Right lung (tissue), 5 donors: ENCODE measurements around the gene RAD51B. TPM values are rescaled to one million over a fixed set of nuclear protein-coding genes. Genes with fewer than 3 reads are reported as not detected.
A peak's percentile ranks its signal among the peaks of the same experiment; 100 is the strongest.
"Not testable (repeated sequence)": the region's sequence is repeated elsewhere in the genome, so short reads cannot be mapped to it uniquely, and the experiment has no call there.

Experiments
- DNase-seq, 2 donors: peaks; one replicate each; pipeline ENCODE4 v3.0.0-alpha.2; 2013
- polyA plus RNA-seq, 5 donors: library from polyadenylated mRNA; unstranded; fragments of 120-200 nt; gene quantifications; one replicate each; pipeline versions ENCODE4 v1.2.1 to v1.2.3, GENCODE V29; 2013; ENCODE audit warnings: inconsistent platforms in 1 of 5, low replicate concordance in 1 of 5; ENCODE audit not compliant: insufficient read length in 5 of 5, insufficient read depth in 1 of 5

Gene RAD51B
- polyA plus RNA-seq, 5 donors, result 8.1 to 15.5 (median 11.8) TPM

DNA sequence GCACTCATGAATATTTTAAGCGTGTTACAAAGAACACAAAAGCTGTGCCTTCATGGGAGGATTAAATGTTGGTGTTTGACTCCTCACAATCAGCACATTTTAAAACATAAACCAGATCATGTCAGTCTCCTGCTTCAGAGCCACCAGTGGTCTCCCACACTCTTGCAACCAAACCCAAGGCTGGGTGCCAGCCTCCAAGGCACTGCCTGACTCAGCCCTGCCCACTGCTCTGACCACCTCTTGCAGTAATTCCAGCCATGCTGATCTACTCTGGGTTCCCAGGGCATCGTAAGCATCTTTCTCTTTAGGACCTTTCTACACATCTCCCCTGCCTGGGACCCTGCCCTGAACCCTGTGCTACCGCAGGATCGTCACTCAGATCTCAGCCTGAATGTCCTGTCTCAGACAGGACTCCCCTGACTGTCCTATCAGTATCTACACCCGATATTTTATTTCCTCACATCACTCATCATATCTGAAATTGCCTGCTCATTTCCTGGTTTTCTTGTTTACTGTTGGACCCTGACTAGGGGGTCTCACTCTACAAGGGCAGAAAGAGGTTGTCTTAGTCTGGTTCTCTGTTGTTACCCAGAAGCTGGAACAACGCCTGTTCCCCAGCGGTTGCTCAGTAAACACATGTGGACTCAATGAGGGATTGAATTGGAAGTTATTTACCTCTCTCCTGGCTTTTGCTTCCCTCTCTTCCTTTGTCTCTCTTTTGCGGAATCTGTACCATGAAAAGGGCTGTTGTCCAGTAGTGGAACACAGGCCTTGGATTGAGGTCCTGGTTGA lies 449.8 kb downstream of the RAD51B start:
- DNase-seq, result no peak

DNA sequence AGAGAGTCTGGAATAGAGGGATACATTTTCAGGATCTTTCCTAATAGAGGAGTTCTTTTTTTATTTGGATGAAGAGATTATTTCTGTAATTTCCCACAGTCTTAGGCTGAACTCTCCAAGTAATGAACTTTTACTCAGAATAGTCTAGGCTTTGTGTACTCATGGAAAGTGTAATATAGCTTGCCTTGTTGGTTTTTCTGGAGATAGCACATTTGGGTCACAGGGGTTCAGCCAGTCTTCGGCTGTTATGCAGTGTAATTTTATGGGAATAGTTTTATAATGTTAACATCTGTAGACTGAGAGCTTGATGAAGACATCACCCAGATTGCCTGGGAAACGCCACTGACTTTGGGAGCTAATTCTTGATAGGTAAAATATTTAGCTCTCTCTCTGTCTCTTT lies 450.8 kb downstream of the RAD51B start:
- DNase-seq, result peak; percentile 88 to 90

DNA sequence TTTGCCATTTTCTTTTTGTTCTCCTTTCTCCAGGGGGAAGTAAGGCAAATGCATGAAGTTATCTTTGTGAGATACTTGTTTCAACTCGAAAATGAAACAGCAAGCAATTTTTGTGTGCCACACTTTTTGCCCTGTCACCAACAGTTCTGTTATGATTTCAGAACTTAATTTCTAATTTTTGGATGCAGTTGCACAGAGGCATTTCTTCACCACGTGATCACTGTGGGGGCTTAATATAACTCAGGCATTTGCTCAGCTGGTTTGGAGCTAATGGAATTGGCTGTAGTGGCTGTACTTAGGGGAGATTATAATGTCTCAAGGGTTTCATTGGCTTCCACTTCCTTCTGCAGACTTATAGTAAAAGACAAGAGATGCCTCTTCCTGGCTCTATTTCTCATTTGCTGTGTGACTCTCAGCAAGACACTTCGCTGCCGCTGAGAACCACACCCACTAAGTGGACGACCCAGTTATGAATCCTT lies 452.4 kb downstream of the RAD51B start:
- no peak for DNase-seq

DNA sequence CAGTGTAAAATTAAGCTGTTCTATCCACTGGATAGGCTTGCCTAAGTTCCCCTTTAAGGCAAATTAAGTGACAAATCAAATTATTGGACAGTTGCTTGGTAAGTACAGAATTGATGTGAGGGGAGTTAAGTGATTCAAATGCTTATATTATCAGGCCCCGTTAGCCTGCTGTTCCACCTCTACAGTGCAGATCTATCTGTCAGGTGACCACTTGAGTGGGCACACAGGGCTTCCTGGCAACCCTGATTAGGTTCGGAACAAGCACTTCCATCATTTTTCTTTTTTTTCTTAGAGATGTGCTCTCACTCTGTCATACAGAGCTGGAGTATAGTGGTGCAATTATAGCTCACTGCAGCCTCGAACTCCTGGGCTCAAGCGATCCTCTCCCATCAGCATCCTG lies 453.8 kb downstream of the RAD51B start:
- no peak for DNase-seq

DNA sequence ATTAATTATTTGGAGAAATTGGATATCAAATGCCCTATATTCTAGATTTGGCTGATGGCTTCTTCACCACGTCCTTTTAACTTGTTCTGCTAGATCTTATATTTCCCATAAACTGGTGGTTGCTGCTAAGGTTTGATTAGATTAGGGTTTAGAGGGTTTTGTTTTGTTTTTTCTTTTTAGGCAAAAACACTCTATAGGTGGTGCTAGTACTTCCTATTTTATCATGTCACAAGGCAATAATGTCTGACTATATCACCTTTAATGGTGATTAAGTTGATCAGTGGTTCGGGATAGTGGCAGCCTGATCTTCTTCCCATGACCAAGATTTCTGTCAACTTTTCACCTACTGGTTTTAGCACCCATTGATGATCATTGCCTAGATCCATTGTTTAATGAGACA lies 455.1 kb downstream of the RAD51B start:
- no peak for DNase-seq

DNA sequence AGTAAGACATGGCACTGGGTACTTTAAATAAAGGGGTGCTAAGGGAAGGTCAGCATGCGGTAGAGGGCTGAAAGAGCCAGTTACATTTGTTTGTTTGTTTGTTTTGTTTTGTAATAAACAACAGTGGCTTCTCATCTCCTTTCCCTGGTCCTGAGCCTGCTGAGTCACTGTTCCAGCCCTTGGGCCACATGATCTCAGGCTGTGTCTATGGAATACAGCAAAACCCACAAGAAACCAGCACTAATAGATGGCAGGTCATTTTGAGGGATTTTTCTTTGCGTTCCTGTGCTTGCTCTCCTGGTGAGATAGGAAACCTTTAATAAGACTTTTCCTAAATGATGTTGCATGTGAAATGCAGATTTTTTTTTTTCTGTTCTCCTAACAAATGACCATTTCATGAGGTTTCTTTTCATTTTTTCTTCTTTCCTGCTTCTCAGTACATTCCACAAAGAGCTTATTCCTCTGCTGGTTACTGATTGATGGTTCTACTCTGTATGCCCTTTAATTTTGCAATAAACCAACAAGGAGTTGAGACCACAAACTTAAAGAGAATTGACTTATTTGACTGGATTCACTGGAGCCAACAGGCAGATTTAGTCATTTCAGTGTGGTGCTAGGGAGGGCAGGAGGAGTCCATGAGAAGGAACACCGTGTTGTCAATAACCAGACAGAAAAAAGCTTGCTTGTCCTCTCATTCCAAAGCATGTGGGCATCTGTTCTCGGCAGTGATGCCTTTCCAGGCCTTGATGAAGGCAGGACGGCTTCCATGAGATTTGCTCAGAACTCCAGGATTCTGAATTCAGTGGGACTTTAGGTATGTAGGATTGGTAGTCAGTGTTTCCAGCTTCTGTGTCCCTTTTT lies 459.2 kb downstream of the RAD51B start:
- no peak for DNase-seq

DNA sequence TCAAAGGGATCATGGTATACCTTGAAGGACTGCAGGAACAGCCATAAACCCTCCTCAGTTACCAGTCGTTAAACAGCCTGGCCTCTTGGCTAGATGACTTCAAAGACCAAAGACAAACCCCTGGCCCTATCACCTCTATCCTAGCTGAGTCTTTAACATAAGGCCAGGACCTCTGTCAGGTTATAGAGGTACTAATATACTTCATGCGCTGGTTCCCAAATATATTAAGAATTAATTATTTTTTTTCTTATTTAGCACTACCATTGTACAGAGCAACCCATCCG lies 459.8 kb downstream of the RAD51B start:
- DNase-seq, result no peak

DNA sequence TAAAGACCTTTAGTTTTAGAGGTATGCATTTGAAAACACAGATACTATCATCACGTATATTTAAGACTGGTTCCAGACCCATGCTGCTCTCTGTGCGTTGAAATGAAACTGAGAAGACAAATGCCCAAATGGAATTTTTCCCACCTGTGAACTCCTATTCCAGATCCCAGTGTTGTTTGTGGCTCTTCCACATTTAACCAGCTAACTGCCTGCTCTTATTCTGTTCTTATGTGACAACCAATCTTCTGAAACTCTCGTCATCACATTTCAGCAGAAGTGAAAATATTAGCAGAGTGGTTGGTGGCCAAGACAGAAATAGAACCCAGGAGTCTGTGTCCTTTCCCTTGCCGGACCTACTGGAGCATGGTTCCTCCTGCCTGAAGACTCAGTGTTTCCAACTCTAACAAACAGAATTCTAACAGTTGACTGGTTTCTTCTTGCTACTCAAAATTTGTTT lies 460.2 kb downstream of the RAD51B start:
- DNase-seq, result no peak

DNA sequence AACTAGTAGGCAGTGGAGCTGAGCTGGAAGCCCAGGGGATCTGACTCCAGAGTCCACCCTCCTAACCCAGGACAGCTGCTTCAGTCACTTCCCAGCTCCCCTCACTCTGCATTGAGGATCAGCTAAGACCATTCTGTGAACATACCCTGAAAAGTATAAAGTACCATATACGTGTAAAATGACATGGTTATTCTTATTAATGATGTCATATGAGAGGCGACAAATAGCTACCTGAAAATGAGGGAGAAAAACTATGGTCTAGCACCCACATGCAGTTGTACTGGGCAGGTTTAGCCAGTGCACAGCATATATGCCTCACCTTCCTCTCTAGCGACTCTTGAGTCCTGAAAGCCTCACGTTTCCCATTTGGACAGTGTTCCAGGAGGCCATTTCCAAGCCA lies 461.9 kb downstream of the RAD51B start:
- no peak for DNase-seq

DNA sequence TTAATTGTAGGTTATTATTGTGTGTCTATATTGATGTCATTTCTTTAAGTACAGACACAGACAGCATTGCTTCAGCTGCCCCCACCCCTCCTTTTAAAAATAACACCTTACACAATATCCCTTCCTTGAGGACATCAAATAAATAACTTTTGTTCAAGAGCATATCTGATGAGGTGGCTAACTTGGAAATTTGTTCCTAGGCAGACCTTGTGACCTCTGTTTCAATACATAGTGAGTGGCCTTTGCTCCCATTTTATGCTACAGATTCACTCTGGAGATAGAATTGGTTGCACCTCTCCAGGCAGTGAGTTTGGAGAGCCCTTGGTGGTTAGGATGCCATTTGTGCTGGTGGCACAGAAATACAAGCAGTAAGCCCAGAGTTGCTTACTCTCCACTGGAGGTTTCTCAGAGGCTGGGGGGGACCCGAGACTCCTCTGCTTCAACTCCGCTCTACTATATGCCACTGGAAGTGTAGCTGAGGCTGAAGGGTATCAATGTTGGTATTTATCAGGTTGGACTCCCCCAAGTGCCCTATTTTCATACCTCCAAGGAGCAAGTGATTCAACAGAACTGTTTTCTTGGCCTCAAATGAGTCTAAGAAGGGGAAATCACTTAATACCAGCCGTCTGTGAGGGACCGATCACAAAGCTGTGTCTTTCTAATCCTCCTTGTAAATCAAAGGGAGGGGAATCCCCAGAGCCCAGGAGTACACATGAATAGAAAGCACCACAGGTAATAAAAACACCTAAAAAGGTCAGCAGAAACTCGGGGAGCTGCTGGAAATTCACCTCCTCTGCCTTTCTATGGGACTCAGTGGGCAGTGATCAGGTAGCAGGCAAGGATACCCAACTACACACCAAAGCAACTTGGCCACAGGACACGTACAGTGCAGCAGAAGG lies 463.1 kb downstream of the RAD51B start:
- DNase-seq, result no peak

DNA sequence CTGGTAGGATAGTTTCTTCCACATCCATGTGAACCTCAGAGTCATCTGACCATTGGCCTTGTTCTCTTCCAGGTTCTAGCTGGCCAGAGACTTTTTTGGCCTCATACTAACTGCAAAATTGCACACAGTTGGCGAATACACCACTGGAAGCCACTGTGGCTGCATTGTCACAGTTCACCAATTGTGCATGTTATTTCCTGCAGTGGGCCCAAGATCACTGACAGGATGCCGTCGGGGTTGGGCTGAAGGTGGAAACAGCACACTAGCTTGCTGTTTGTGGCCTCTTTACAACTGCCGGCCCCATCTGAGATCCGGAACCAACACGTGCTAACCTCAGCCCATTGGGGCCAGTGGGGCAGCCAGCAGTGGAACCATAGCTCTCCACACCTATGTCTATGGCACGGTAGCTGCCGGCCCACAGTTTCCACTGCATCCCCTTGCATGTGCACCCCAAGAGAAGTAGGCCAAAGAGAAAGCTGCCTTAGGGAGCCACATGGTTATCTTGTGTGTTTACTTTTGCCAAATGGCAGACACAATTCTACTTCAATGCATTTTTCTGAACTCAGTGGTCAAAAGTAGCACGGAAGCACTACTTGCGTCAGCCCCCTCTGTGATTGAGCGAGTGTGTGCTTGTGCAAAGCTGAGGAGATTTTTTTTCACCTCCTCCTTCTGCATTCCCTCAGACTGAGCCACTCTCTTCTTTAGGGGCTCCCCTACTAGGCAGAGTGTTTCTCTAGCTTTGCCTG lies 464.0 kb downstream of the RAD51B start:
- no peak for DNase-seq

DNA sequence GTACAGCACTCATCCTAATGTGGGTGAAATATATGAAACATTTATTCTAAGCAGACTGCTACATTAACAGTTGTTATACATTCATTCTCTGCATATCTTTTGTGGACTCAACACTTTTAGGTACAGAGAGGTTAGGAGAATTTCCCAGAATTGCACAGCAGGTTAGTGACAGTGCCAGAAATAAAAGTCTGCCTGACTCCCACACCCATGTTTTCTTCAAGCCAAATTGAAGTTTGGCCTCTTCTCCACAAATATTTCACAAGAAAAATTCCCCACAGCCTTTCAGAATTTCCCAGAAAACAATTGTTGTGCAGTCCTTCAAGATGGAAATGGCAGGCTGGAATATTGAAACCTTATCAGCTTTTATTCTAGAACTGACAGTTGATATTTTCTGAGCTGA lies 464.8 kb downstream of the RAD51B start:
- DNase-seq, result no peak

DNA sequence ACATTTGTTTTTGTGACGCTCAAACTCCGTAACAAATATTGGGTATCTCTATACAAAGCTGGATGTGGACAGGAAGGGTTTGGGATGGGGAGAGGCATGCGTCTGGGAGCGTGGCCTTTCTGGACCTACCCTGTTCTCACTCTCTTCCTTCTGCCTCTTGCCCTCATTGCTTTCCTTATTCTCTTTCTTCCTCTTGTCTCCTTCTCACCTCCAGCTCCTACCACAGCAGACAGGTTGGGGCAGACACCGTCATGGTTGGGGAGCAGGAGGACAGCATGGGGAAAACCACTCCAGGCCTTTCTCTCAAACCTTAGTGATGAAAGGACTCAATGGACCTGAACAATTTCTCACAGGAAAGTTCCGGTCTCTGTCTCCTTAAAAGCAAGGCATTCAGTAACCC lies 465.3 kb downstream of the RAD51B start:
- DNase-seq, result no peak

DNA sequence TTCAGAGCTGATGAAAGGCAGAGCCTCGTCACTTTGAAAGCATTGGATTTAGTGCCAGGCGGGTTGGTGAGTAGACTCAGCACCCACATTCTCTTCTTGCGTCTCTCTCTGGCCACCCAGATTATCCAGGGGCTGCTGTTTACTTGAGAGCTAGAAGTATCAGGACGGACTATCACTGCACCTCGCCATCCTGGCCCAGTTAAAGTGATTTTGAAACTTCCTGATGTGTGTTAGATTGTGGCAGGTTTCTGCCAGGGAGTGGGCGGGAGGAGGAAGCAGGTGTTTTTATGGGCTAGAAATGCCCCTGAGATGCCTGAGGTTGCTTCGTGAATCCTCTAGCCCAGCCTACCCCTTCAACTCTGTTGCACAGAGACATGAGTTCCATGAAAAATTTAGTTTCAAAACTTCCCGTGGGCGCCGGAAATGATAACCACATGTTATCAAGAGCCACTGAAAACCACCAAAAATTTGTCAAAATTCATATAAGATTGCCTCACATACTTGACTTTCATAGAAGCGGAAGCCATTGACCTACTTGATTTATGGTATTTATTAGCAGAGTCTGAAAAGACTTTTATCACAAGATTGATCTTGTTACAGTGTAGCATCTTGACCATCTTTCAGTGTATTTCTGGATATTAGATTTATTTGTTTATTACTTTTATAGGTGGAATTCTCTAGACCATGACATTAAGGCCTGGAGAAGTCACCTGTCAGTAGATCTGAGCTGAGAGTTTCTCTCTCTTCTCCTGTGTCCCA lies 466.0 kb downstream of the RAD51B start:
- DNase-seq, result no peak

DNA sequence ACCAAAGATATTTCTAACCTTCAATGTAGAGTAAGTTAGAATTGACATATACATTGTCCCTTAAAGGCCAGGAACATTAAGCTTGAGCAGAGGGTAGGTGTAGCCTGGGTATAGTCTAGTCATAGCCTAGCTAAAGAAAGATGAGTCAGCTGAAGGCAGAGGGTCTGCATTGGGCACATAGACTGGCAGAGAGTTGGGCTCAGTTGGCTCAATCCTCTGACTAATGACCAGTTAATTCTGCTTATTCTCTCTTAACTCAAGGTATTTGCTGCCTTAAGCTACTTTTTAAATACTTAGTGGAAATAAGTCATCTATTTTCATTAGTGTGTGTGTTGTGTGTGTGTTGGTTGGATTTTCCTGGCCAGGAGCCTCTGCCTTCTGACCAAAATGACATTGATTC lies 467.1 kb downstream of the RAD51B start:
- DNase-seq, result no peak

DNA sequence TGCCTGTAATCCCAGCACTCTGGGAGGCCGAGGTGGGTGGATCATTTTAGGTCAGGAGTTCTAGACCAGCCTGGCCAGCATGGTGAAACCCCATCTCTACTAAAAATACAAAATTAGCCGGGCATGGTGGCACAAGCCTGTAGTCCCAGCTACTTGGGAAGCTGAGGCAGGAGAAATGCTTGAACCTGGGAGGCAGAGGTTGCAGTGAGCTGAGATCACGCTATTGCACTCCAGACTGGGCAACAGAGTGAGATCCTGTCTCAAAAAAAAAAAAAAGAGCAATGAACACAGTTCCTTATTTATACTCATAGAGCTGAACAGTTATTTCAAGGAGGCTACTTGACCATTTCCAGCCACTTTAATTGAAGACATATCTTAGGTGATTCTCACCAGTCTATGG lies 469.9 kb downstream of the RAD51B start:
- not testable (repeated sequence) for DNase-seq

DNA sequence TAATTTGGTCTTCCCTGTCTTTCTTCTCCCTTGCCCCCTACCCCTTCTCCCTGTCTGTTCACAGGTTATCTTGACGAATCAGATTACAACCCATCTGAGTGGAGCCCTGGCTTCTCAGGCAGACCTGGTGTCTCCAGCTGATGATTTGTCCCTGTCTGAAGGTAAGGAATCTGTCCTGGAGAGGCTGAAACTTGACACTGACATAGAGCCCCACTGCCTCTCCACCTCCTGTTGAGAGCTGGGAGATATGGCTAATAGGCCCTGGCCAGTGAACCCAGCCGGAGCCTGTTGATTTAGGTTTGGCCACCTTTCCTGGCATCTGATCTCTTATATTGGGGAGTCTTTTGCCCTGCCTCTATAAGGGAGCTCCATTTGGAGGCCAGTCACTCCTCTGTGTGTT lies 472.2 kb downstream of the RAD51B start:
- no peak for DNase-seq

DNA sequence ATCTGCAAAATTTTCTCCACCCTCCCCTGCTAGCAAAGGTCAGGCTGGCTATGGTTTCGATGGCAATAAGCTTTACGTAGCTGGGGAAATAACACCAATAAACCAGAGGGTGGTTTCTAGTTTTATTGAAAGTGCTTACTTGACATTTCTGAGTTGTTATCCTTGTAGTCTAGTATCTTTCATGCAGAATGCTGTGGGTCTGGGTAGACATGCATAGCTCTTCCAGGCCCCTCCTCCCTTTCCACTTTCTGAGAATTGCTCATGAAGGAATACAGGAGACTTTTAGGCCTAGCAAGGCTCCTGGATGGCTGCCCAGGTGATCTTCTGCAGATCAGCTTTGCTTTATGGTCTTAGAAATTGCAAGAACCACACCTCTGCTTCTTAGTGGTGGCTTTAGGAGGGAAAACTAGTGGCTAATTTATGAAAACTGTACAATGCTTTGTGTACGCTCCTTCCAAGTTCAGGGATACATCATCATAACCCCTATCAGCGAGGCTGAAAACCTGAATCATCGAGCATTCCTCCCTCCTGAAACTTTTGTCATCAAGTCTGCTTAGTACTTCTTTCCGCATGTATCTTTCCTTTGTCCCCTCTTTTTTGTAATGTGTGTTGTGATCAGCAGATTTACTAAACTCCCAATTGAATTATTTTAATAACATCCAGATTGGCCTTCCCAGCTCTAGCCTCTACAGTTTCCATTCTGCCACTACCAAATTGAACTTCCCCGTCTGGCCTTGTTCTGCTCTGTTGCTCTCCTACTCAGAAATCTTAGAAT lies 473.0 kb downstream of the RAD51B start:
- no peak for DNase-seq

DNA sequence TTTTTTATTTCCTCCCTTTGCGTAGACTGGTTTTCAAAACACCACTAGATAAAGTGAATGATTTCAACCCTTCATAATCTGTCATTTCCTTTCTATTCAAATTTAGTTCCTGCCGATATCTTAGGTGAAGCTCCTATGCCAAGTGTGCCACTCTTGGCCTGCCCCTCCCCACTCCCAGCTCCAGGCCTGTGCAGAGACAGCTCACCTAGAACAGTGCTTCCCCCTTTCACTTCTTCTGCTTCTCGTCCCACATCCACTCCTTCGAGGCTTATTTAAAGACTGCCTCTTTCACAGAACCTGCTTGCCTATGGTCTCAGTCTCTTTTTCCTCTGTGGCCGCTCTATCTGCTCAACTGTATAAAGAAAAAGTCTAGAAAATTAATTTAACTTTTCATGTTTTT lies 473.8 kb downstream of the RAD51B start:
- DNase-seq, result no peak

DNA sequence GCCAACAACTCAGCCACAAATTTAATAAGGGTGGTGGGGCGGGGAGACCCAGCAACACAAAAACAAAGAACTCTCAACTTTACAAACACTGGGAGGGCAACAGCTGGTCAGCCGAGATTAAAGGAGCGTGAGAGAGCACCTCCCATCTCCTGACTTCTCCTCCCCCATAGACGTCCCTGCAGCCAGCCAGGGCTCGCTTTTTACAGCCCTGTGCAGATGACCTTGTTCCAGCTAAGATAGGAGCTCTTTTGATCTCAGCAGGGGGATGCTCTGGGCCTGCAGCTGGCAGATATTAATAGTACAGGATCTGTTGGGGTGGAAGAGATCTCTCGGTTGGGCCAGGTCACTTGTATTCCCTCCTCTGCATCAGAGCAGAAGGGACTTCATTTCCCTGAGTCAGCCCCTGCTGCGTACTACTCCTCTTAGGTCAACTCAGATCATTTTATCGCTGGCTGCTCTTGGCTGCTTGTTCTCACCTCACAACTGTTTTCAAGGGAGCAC lies 475.8 kb downstream of the RAD51B start:
- DNase-seq, result no peak
